Neural cell (in vitro differentiated cells): ENCODE measurements around the gene CCDC154.

Experiments used
- CTCF ChIP-seq: fragments of 450-650 bp; IDR thresholded peaks from 2 replicates; pipeline ENCODE4 v1.5.1; 2014; ENCODE audit warnings: antibody characterized with exemption, mild to moderate bottlenecking, moderate library complexity; ENCODE audit not compliant: poor library complexity, severe bottlenecking
- TAF1 ChIP-seq: IDR thresholded peaks from 2 replicates; pipeline ENCODE4 v1.6.1; 2012; ENCODE audit warnings: low read depth

GRCh38 chr16:1416521-1416941, 27.8 kb downstream of the CCDC154 start:
- TF ChIP-seq CTCF: no peak
- TF ChIP-seq TAF1: no peak
